HepG2 (cell line): ENCODE data around the gene CCND1. TPM values are rescaled to one million over a fixed set of nuclear protein-coding genes. Genes with fewer than 3 reads are reported as not detected.

Experiments used
- ATAC-seq: fragments of 200-7000 bp; cut with Tn5 transposase; 3 replicates; pipeline ENCODE4 v1.9.1; 2020; ENCODE audit warnings: mild to moderate bottlenecking, moderate library complexity
- BruUV-seq: library from RNA; stranded (reverse); fragments of 400-500 nt; replicated peaks from 2 replicates; lab custom pipeline; 2021; lab: Mats Ljungman, UMichigan
- CTCF ChIA-PET: fragments of 300-600 bp; formaldehyde crosslinking; extraction: SDS; loops from one replicate; lab custom pipeline; 2021; ENCODE audit warnings: low total read pairs, inconsistent platforms, low intra/inter-chr PET ratio; lab: Yijun Ruan, JAX
- POLR2A ChIA-PET: fragments of 350-600 bp; sonication (Branson Sonifier 250); formaldehyde crosslinking; loops from one replicate; lab custom pipeline; 2020; ENCODE audit warnings: antibody characterized with exemption, inconsistent platforms; lab: Yijun Ruan, JAX
- DNase-seq: peaks from one replicate; pipeline ENCODE4 v3.0.0-alpha.2; 2015; ENCODE audit warnings: low spot score
- FAIRE-seq: peaks from 3 replicates; lab custom pipeline; 2011; peaks lifted over from hg19 to GRCh38; lab: Jason Lieb, UNC
- H2AFZ ChIP-seq: one replicate; pipeline ENCODE4 v1.6.1; 2011; ENCODE audit warnings: low read length, inconsistent platforms
- H3K27ac ChIP-seq: fragments of 300-600 bp; 3 replicates; pipeline ENCODE4 v1.8.0; 2011; ENCODE audit warnings: mixed run types, mild to moderate bottlenecking, mixed read lengths, low read length, inconsistent platforms; ENCODE audit not compliant: insufficient read depth; ENCODE audit errors: extremely low read length
- H3K27me3 ChIP-seq, 2 experiments: fragments of 200-600 bp in 1 of 2; 2 replicates in 1 of 2; 3 replicates in 1 of 2; pipeline versions ENCODE4 v1.6.0 to v1.8.0; 2011; ENCODE audit warnings: low read length in 2 of 2, mild to moderate bottlenecking in 2 of 2, moderate library complexity in 2 of 2, inconsistent platforms in 1 of 2; ENCODE audit not compliant: insufficient read depth in 2 of 2, control insufficient read depth in 1 of 2
- H3K36me3 ChIP-seq, 2 experiments: fragments of 200-600 bp in 1 of 2; replicated peaks in 1 of 2; 2 replicates in 1 of 2; 3 replicates in 1 of 2; pipeline versions ENCODE4 v1.5.1 to v1.8.0; 2011; ENCODE audit warnings: low read length in 2 of 2, inconsistent platforms in 1 of 2; ENCODE audit not compliant: insufficient read depth in 2 of 2, control insufficient read depth in 1 of 2
- H3K4me1 ChIP-seq: 2 replicates; pipeline ENCODE4 v1.5.1; 2012; ENCODE audit warnings: low read length, inconsistent platforms; ENCODE audit not compliant: insufficient read depth
- H3K4me2 ChIP-seq: 2 replicates; pipeline ENCODE4 v1.6.0; 2011; ENCODE audit warnings: low read depth, low read length, inconsistent platforms
- H3K4me3 ChIP-seq, 3 experiments: fragments of 200-600 bp in 1 of 3; sonication (generic), shearing (Covaris generic) in 1 of 3; replicated peaks in 1 of 3; 2 replicates each; pipeline ENCODE4 v1.5.1; 2011 to 2016; ENCODE audit warnings: low read length in 3 of 3, inconsistent platforms in 2 of 3, low read depth in 2 of 3, mild to moderate bottlenecking in 2 of 3, control low read depth in 1 of 3, mixed read lengths in 1 of 3; ENCODE audit not compliant: insufficient read depth in 1 of 3
- H3K79me2 ChIP-seq: one replicate; pipeline ENCODE4 v1.6.1; 2011; ENCODE audit warnings: low read length, inconsistent platforms; ENCODE audit not compliant: insufficient read depth
- H3K9ac ChIP-seq: 2 replicates; pipeline ENCODE4 v1.6.0; 2011; ENCODE audit warnings: mild to moderate bottlenecking, low read depth, low read length, inconsistent platforms; ENCODE audit not compliant: insufficient read depth
- H3K9me3 ChIP-seq: 2 replicates; pipeline ENCODE4 v1.5.1; 2012; ENCODE audit warnings: mild to moderate bottlenecking, low read length
- H4K20me1 ChIP-seq: 2 replicates; pipeline ENCODE4 v1.6.0; 2011; ENCODE audit warnings: inconsistent platforms, mild to moderate bottlenecking, low read length, moderate library complexity; ENCODE audit not compliant: insufficient read depth
- BRCA1 ChIP-seq: sonication (generic); formaldehyde crosslinking; IDR thresholded peaks from 2 replicates; pipeline ENCODE4 v1.4.0; 2020; ENCODE audit warnings: missing genetic modification reagents
- FOXA1 ChIP-seq, 2 experiments: fragments of 450-650 bp in 1 of 2; sonication (generic) in 1 of 2; formaldehyde crosslinking in 1 of 2; IDR thresholded peaks; 2 replicates each; pipeline versions ENCODE4 v1.4.0 to v1.6.1; 2016 to 2020; ENCODE audit warnings: missing genetic modification reagents in 1 of 2
- HMG20B ChIP-seq: conservative IDR thresholded peaks from 2 replicates; pipeline ENCODE4 v1.6.1; 2016; ENCODE audit warnings: missing genetic modification reagents, missing compliant biosample characterization
- KDM2A ChIP-seq: sonication (generic); formaldehyde crosslinking; IDR thresholded peaks from 2 replicates; pipeline ENCODE4 v1.4.0; 2020; ENCODE audit warnings: low read depth, missing genetic modification reagents, borderline replicate concordance
- SIN3A ChIP-seq: IDR thresholded peaks from 2 replicates; pipeline ENCODE4 v1.6.1; 2011; ENCODE audit warnings: low read depth, mild to moderate bottlenecking, control low read depth, low read length, borderline replicate concordance
- TBX2 ChIP-seq: sonication (generic); formaldehyde crosslinking; IDR thresholded peaks from 2 replicates; pipeline ENCODE4 v1.5.0; 2020; ENCODE audit warnings: missing genetic modification reagents, mild to moderate bottlenecking, borderline replicate concordance
- ZFP36 ChIP-seq: fragments of 150-350 bp; IDR thresholded peaks from 2 replicates; pipeline ENCODE4 v1.6.1; 2018; ENCODE audit warnings: borderline replicate concordance, low read length, low read depth; ENCODE audit not compliant: partially characterized antibody
- ZNF3 ChIP-seq: IDR thresholded peaks from 2 replicates; pipeline ENCODE4 v1.7.0; 2017; ENCODE audit warnings: inconsistent platforms
- ZNF746 ChIP-seq: sonication (generic); formaldehyde crosslinking; IDR thresholded peaks from 2 replicates; pipeline ENCODE4 v1.8.0; 2022; ENCODE audit warnings: mild to moderate bottlenecking, missing genetic modification reagents
- ZSCAN31 ChIP-seq: sonication (generic); formaldehyde crosslinking; IDR thresholded peaks from 2 replicates; pipeline ENCODE4 v1.5.0; 2020; ENCODE audit warnings: low read depth, mild to moderate bottlenecking, missing genetic modification reagents
- WGBS: methylation state at CpG from one replicate; pipeline ENCODE4 v1.1.6; 2017; ENCODE audit warnings: low lambda C conversion rate; 5-methylcytosine and 5-hydroxymethylcytosine counted together
- in situ Hi-C: cut with HindIII; loops from 2 replicates; pipeline ENCODE4 v1.10.0; 2017; ENCODE audit warnings: low pct_unique_long_range_greater_than_20kb; ENCODE audit not compliant: extremely low pct_ligation_motif_present
- intact Hi-C: fragments of 100-400 bp; cut with micrococcal nuclease; formaldehyde crosslinking; loops from one replicate; pipeline ENCODE4 v1.10.0; 2022; ENCODE audit not compliant: unreplicated experiment
- polyA plus RNA-seq, 8 experiments: library from polyadenylated mRNA; depleted of rRNA in 3 of 8; stranded (reverse) in 7 of 8; unstranded in 1 of 8; fragments of >200 nt; fragmentation: Illumina TruSeq in 4 of 8; extraction: Trizol in 4 of 8; gene quantifications; 2 replicates each; pipeline versions ENCODE4 v1.2.1 to v1.2.3, GENCODE V29; 2011 to 2016; ENCODE audit warnings: low read depth in 4 of 8, missing spikeins in 1 of 8, mixed read lengths in 1 of 8; ENCODE audit not compliant: insufficient read depth in 1 of 8
- total RNA-seq, 5 experiments: library from RNA; depleted of rRNA; stranded (reverse); fragments of >200 nt; fragmentation: Illumina TruSeq; extraction: Trizol; gene quantifications; 2 replicates each; pipeline ENCODE4 v1.2.3, GENCODE V29; 2016; ENCODE audit warnings: low read depth in 1 of 5
- TF ChIP-seq, protein P1 (sequence below): sonication (generic); formaldehyde crosslinking; IDR thresholded peaks from 2 replicates; pipeline ENCODE4 v1.5.0; 2020; ENCODE audit warnings: missing genetic modification reagents
- TF ChIP-seq, protein P2 (sequence below): sonication (generic); formaldehyde crosslinking; IDR thresholded peaks from 2 replicates; pipeline ENCODE4 v1.4.0; 2020; ENCODE audit warnings: mild to moderate bottlenecking, missing genetic modification reagents, borderline replicate concordance
- TF ChIP-seq, protein P3 (sequence below): sonication (generic); formaldehyde crosslinking; IDR thresholded peaks from 2 replicates; pipeline ENCODE4 v1.4.0; 2020; ENCODE audit warnings: missing genetic modification reagents, borderline replicate concordance

CCND1 gene
- total and polyA plus RNA-seq, 2 of the 13 experiments (the other 11 are each of a cell fraction or from before 2014, with no cell fraction given), result 107 to 136 TPM

DNA sequence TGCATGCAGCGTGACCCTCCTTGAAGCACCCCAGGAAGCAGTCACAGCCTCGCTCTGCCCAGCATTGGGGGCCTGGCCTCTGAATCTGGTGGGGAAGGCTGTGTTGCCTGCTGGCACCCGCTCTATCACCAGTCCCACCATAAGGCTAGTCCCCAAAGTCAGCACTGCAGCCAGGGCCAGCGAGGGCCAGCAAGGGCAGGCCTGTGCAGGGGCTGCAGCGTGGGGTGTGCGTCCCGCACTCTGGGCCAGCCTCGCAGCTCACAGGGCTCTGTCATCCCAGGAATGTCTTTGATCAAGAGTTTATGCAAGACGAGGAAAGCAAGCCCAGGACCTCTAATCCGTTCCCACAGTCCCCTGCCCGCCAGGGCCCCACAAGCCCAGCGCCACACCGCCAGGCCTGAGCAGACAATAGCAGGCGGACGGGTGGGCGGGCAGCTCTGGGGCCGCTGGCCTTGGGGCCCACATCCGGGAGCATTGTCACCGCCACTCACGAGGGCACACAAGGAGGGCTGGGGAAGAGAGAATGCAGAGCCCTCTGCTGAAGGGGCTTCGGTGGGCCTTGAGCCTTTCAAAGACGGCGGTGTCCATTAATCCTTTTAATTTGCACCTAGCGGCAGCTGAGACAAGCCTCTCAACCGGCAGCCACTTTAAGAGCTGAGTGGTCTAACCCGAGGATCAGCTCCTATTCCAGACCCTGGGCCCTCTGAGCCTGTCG lies 17.1 kb downstream of the CCND1 start:
- H4K20me1 ChIP-seq, result no peaks in the 10 kb centered on the region
- peak overlapping the region; percentile 96 for H3K27ac ChIP-seq
- peak; percentile 78 for ATAC-seq
- DNase-seq, result peak; percentile 97
- intact Hi-C loops (no loop called here), in situ Hi-C loops (loop anchor here (5.0 kb wide), 1 partner anchor 536 kb away; no protein-coding TSS in a partner anchor)
- H3K4me3 ChIP-seq, result peak overlapping the region in 1 of 3 experiments; percentile 25; a peak in 2 of 6 replicates
- no peak overlapping the region for H2AFZ ChIP-seq
- peaks cover 91% of the 10 kb centered on the region for H3K4me1 ChIP-seq
- H3K79me2 ChIP-seq, result no peaks in the 10 kb centered on the region
- H3K27me3 ChIP-seq, result no peaks in the 10 kb centered on the region
- peak; percentile 81 for FAIRE-seq
- peak overlapping the region; percentile 68 for H3K4me2 ChIP-seq
- WGBS, result 20% methylated on average over 3 of the region's 27 CpGs
- peaks cover 0 to 6% of the 10 kb centered on the region in 2 experiments; a peak in 2 of 5 replicates for H3K36me3 ChIP-seq
- no TSS peak for BruUV-seq
- H3K9me3 ChIP-seq, result no peaks in the 10 kb centered on the region
- peak overlapping the region; percentile 83 for H3K9ac ChIP-seq
- ChIA-PET POLR2A (interaction anchor here (0.8 to 6.1 kb wide), 9 partner anchors 9 to 501 kb away, joined by 3 to 128 read pairs (median 7); partner anchors contain the start of genes CCND1 and LTO1), CTCF (no interaction called here)
- TF ChIP-seq, protein P1, sequence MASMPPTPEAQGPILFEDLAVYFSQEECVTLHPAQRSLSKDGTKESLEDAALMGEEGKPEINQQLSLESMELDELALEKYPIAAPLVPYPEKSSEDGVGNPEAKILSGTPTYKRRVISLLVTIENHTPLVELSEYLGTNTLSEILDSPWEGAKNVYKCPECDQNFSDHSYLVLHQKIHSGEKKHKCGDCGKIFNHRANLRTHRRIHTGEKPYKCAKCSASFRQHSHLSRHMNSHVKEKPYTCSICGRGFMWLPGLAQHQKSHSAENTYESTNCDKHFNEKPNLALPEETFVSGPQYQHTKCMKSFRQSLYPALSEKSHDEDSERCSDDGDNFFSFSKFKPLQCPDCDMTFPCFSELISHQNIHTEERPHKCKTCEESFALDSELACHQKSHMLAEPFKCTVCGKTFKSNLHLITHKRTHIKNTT, result no peak
- TF ChIP-seq ZNF3 (CRISPR knock-in tag) (no peak), KDM2A (CRISPR knock-in tag) (peak; percentile 92), FOXA1 (IDR thresholded peaks at IDR 0.05) (no peak), FOXA1 (CRISPR knock-in tag; IDR thresholded peaks at IDR 0.05) (peak; percentile 37; the same call in 1 of the 2 replicates), ZSCAN31 (peak; percentile 76; the same call in 1 of the 2 replicates), TBX2 (CRISPR knock-in tag) (peak; percentile 94), ZNF746 (CRISPR knock-in tag) (peak; percentile 92), ZFP36 (no peak), HMG20B (CRISPR knock-in tag) (peak; percentile 73), BRCA1 (CRISPR knock-in tag) (peak; percentile 72; the same call in 1 of the 2 replicates), SIN3A (peak; percentile 70; the same call in 1 of the 2 replicates)
- TF ChIP-seq, protein P2, sequence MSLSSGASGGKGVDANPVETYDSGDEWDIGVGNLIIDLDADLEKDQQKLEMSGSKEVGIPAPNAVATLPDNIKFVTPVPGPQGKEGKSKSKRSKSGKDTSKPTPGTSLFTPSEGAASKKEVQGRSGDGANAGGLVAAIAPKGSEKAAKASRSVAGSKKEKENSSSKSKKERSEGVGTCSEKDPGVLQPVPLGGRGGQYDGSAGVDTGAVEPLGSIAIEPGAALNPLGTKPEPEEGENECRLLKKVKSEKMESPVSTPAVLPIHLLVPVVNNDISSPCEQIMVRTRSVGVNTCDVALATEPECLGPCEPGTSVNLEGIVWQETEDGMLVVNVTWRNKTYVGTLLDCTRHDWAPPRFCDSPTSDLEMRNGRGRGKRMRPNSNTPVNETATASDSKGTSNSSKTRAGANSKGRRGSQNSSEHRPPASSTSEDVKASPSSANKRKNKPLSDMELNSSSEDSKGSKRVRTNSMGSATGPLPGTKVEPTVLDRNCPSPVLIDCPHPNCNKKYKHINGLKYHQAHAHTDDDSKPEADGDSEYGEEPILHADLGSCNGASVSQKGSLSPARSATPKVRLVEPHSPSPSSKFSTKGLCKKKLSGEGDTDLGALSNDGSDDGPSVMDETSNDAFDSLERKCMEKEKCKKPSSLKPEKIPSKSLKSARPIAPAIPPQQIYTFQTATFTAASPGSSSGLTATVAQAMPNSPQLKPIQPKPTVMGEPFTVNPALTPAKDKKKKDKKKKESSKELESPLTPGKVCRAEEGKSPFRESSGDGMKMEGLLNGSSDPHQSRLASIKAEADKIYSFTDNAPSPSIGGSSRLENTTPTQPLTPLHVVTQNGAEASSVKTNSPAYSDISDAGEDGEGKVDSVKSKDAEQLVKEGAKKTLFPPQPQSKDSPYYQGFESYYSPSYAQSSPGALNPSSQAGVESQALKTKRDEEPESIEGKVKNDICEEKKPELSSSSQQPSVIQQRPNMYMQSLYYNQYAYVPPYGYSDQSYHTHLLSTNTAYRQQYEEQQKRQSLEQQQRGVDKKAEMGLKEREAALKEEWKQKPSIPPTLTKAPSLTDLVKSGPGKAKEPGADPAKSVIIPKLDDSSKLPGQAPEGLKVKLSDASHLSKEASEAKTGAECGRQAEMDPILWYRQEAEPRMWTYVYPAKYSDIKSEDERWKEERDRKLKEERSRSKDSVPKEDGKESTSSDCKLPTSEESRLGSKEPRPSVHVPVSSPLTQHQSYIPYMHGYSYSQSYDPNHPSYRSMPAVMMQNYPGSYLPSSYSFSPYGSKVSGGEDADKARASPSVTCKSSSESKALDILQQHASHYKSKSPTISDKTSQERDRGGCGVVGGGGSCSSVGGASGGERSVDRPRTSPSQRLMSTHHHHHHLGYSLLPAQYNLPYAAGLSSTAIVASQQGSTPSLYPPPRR (CRISPR knock-in tag), result peak; percentile 89; the same call in 1 of the 2 replicates
- TF ChIP-seq, protein P3, sequence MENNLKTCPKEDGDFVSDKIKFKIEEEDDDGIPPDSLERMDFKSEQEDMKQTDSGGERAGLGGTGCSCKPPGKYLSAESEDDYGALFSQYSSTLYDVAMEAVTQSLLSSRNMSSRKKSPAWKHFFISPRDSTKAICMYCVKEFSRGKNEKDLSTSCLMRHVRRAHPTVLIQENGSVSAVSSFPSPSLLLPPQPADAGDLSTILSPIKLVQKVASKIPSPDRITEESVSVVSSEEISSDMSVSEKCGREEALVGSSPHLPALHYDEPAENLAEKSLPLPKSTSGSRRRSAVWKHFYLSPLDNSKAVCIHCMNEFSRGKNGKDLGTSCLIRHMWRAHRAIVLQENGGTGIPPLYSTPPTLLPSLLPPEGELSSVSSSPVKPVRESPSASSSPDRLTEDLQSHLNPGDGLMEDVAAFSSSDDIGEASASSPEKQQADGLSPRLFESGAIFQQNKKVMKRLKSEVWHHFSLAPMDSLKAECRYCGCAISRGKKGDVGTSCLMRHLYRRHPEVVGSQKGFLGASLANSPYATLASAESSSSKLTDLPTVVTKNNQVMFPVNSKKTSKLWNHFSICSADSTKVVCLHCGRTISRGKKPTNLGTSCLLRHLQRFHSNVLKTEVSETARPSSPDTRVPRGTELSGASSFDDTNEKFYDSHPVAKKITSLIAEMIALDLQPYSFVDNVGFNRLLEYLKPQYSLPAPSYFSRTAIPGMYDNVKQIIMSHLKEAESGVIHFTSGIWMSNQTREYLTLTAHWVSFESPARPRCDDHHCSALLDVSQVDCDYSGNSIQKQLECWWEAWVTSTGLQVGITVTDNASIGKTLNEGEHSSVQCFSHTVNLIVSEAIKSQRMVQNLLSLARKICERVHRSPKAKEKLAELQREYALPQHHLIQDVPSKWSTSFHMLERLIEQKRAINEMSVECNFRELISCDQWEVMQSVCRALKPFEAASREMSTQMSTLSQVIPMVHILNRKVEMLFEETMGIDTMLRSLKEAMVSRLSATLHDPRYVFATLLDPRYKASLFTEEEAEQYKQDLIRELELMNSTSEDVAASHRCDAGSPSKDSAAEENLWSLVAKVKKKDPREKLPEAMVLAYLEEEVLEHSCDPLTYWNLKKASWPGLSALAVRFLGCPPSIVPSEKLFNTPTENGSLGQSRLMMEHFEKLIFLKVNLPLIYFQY (CRISPR knock-in tag), result peak; percentile 85; the same call in 1 of the 2 replicates
